Stimulated activated CD8-positive, alpha-beta memory T cell treated with anti-CD3 and anti-CD28 coated beads, Interleukin-12 subunit alpha, Interleukin-12 subunit beta, amount 100 ng/mL, for 4 hours (primary cell): ENCODE data around the gene GZF1.
"Not testable (repeated sequence)": the region's sequence is repeated elsewhere in the genome, so short reads cannot be mapped to it uniquely, and the experiment has no call there.

Experiments
- DNase-seq: peaks from one replicate; pipeline ENCODE4 v3.0.0-alpha.2; 2020; ENCODE audit warnings: low read depth

GZF1 gene

DNA sequence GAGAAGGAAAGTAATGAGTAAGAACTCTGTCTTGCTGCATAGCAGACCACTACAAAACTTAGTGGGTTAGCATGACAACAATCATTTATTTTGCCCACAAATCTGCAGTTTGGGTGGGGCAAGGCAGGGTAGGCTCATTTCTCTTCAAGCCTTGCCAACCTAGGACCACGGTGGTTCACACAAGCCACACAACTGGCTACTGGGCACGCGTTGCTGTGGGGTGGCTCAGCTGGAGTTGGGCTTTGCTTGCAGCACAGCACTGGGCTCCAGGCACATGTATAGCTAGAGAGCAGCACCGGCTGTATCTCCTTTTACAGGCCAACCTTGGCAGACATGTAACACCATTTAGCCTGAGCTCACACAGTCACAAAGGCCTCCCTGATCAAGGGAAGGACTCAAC lies 16.0 kb upstream of the GZF1 start:
- no peak for DNase-seq

DNA sequence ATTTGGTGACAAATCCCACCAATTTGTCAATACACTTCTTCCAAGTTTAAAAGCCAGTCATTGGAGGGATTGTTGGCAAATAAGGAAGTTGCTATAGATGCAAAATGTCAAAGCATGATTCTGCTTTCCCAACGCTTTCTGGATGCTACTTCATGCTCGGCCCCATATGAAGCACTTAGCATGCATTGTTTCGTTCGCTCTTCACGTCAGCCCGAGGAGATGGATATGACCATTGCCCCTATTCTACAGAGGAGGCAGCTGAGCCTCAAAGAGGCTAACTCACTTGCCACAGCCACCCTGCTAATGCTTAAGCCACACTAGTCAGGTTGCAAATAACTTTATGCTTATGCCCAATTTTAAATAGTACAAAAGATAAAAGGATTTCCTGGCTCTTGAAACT lies 14.2 kb upstream of the GZF1 start:
- DNase-seq: no peak

DNA sequence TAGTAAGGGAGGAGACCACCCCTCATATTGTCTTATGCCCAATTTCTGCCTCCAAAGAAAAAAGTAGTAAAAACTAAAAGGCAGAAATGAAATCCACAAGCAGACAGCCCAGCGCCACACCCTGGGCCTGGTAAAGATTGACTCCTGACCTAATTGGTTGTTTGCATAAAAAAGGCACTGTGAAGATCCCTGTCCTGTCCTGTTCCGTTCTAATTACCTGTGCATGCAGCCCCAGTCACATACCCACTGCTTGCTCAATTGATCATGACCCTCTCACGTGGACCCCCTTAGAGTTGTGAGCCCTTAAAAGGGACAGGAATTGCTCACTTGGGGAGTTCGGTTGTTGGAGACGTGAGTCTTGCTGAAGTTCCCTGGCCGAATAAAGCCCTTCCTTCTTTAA lies 13.5 kb upstream of the GZF1 start:
- not testable (repeated sequence) for DNase-seq

DNA sequence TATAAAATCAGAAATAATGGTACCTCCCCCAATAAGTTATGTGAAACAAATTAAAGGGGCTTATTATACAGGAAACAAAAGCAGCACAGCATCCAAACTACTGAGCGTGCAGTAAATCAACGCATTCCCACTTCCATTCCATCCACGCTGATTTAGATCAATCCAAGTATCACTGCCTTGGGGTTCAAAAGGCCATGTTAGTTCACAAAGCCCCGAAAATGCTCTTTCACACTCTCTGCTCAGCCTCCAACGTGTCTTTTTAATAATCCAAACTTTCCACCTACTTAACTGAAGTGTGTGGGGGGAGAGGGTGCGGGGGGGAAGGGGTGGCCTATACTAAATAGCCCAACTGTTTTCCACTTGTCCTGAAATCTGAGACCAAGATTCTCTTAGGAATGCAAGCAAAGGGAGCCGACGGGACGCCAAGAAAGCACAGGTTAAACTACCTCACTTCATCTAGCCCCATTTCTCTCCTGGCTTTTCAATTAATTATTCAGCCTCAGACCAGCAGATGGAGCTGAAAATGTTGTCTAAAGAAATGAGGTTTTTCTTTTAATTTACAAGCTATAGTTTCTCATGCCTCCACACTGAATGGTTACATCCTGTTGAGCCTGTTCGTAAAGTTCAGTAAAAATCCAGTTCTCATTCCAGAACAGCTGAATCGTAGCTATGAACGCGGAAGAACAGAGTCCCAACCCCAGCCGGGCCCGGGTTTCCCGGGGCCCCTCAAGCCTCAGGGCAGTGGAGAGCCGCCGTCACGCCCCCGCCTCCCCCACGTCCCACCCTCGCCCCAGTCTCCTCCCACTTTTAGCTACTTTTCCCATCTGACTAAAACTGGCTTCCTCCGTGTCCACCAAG lies 12.4 kb upstream of the GZF1 start:
- DNase-seq: peak; percentile 73

DNA sequence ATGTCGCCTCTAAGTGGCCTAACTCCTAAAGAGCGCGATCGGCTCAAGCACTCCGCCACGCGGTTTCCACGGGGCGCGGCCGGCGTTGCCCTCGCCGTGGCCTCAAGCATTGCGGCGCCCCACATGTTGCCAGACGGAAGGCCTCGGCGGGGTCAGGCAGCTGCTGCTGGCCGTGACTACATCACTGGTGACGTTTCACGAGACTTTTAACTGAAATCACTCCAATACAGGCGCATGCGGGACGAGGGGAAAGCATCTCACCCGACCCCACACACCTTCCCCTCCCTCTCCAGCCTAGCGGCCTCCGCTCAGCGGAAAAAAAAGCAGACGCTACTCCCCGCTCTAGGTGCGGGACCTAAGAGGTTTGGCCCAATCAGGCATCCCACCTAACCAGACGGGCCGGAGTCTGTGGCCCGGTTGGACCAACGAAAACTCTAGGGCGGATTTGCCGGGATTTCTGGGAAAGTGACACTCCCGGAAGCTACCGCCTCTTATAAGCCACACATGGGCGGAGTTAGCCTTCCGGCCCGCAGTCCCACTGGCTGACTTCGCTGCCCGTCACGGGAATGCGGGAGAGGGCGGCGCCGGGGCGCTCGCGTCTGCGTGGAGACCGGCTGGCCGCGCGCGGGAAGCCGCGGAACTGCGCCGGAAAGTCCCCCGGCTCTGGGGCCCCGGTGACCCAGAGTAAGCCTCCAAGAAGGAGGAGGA lies 11.6 kb upstream of the GZF1 start, which contains the start of gene NXT1:
TSS of gene NXT1 (plus strand) at position 596 of the 708 bp plus-strand sequence. CDS start 3,251 bp downstream, outside the sequence.
- DNase-seq: peak; percentile 92

DNA sequence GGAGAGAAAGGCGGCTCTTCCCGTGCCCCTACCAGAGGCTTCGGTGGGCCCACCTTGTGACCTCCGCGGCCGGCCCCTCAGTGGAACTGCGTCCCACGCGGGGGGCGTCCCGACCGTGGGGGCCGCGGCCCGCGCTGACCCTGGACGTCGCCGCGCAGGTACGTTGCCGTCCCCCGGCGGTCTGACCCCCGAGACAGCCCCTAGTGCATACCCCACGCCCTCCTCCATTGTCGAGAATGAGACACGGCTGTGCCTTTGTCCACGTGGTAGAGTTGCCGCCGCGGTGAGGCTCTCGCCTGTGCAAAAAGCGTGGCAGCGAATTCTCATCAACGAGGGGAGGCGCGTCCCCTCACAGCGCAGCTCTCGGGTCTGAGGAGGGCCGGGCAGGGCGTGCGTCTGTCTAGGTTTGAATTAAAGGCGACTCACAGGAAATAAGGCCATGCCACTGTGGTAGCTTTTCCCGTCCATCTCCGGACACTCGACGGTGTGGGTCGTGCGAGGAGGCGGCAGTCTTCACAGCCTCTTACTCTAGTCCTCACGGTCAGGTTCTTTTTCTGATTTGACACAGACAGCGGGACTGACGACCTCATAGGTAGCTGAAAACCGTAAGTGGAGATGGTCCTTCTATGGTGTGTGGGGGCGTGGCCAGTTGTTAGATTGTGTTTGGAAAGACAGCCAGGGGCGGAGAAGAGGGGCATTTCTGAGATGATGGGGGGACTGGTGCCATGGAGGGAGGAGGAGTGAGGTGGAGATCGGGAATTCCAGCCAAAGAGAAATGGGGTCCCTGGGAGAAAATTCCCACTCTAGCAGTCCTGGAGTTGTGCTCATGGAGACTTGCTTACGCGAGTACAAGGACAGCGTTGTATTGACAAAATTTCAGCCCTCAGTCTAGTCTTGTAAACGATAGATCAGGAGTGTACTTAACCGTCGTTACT lies 10.8 kb upstream of the GZF1 start:
- peak; percentile 42 for DNase-seq

DNA sequence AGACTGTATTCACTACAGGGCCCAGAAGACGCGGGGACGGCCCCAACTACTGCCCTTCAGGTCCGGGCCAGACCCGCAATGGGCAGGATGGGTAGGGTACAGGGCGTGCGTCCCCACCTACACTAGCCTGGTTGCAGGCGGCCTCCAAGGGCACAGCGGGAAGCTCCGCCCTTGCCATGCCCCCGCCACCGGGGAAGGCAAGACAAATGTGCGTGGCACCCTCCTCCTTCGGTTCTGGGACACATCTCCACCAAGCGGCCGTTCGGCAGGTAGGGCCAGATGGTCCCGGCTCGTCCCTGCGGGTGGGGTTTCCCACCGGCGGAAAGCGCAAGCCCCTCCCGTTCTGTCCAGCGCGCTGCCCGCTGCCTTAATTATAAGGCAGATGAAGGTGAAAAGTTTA lies 5.8 kb upstream of the GZF1 start:
- DNase-seq: no peak

DNA sequence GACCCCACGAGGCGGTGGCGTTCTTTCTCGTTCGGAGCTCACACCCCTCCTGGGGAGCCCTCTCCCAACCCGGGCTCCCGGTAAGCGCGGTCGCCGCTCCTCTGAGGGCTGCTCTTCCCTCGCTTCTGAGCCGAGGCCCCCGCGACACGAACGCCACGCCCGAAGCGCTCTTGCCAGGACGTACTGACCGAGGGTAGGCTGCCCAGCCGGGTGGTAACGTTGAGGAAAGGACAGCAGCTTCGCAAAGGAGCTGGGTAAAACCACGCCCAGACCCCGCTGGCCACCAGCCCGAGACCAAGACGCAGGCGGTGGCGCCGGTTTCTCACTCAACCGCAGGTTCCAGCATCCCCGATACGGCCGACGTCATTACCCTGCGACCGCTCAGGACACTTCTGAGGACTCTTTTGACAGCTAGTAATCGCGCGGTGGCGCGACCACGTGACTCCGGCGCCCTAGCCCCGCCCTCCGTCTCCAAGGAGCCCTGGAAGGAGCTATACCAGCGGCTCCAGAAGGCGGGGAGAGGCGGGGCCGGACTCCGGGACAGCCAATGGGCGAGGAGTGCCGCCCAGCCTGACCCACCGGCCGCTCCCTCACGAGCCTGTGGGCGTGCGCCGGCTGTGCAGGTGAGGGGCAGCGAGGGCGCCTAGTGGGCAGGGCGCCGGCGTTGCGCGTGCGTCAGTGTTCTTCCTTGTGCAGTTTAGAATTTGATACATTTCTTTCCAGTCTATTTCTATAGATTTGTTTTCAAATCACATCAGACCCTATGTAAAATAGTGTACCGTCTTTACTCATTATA lies 4.0 kb upstream of the GZF1 start:
- DNase-seq: peak; percentile 100

DNA sequence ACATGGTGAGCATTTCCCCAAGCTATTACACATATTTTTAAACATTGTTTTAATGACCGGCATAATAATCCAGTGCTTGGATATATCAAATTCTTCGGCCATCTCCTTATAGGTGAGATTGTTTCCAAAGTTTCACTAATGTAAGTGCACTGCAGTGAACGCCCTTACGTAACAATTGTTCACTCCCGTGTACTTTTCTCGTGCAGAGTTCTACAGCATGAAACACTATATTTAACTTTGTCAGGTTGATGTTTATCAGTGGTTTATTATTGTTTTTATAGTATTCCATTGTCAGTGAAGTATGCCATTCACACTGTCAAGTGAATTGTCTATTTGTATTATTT lies 3.4 kb upstream of the GZF1 start:
- no peak for DNase-seq

DNA sequence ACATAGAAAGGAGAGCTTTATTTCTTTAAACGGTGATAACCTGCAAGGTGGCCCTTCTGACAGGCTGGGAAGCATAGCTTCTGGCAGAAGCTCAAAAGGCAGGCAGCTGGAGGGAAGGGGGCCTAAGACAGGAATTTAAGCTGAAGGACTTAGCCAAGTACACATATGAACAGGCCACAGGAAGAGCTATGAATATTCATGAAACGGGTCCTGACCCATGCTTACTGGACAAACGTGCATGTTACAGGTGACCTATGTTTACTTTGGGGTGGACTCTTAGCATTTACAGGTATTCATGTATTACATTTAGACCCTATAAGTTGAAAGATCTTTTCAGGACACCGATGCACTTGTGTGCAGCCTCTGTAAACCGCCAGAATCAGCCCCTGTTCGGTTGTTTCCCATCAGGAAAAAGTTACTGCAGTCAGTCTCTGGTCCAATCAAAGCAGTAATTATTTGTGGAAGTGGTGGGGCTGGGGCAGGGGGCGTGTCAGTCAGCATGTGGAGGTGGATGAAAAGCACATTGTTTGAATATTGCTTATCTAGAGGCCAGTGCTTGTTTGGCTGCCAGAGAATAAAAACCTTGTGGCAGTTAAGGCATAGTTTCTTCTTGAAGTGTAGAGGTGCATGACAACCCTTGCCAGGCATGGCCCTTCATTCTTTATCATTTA lies 2.9 kb upstream of the GZF1 start:
- DNase-seq: no peak

DNA sequence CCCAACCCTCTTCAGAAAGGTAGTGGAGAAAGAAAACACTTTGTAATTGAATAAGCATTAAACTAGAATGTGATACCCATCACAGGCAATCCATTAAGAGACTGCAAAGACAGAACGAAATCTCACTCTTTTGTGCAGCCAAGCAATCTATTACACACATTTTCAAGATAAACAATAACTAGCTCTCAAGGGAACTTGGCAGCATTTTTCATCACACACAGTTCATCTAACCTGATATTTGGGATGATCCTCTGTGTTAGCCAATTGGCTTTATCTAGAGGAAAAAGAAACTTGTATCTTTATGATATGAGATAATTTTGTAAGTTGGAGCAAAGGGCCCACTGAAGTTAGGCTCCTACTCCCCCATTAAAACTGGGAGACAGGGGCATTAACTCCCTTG lies 1.5 kb upstream of the GZF1 start:
- no peak for DNase-seq

DNA sequence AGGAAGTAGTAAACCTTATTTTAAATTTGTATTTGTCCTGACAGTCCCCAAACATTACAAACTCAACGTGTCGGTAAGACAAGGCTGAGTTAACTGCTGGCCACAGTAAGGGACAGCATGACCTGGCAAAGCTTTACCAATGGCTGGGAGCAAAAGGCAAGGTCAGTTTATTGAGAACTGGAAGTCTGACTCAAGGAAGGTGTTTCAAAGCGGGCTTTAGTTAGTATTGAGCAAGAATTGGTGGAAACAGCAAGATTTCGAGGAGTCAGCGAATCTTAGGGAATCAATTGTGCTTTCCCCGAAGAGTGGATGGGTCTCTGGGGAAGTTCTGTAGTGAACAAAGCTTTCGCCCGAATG lies 885 bp upstream of the GZF1 start:
- DNase-seq: no peak

DNA sequence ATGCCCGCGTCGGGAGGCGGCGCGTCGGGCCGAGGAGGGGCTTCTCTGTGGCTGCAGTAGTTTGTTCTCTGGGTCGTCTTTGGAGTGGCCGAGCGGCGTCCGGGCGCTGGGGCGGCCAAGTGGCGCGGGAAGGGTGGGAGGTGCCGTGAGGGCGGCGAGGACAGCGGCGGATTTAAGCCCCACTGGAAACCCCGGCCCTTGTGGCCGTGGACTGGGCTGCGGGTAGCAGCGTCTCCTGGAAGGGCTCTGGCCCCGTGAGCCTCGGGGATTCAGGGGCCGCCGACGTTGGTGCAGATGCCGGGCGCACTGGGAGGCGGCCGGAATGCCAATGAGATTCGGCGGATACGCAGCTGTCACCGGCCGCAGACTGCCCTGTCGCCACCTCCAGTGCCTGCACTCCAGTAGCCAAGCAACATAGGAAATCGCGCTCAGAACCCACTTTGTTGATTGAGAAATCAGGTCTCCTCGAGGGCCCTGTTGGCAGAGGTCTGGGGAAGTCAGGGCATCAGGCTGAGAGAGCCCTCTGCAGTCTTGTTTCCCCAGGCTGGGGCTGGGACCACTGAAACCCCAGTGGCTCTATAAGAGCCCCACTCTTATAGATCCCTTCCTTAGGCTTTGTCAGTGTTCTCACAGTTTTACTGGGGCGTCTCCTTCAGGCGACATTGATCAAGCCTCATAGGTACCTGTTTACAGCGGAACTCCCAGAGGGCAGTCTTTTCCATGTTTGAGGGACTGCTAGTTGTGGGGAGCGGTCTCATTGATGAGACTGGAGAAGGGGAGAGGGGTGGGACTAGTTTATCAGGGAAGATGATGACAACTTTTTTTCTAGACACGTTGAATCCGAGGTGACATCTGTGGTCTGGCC lies 642 bp downstream of the GZF1 start:
- DNase-seq: no peak

DNA sequence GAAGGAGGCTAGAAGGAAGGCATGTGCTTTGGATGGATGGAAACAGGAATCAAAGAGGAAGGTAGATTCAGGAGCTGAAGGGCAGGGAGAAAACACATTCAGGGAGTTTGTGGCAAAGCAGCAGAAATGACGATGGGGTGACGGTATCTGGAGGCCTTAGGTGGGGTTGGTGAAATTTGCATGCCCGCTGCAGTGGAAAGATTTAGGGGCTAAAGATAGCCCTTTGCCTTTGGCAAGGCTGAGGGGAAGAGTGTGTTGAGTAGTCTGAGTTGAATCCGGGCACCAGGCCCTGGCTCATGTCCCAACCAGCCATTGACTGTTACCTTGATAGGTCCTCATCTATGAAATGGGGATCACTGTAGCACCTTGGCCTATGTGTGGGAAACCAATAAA lies 1.3 kb downstream of the GZF1 start:
- DNase-seq: no peak

DNA sequence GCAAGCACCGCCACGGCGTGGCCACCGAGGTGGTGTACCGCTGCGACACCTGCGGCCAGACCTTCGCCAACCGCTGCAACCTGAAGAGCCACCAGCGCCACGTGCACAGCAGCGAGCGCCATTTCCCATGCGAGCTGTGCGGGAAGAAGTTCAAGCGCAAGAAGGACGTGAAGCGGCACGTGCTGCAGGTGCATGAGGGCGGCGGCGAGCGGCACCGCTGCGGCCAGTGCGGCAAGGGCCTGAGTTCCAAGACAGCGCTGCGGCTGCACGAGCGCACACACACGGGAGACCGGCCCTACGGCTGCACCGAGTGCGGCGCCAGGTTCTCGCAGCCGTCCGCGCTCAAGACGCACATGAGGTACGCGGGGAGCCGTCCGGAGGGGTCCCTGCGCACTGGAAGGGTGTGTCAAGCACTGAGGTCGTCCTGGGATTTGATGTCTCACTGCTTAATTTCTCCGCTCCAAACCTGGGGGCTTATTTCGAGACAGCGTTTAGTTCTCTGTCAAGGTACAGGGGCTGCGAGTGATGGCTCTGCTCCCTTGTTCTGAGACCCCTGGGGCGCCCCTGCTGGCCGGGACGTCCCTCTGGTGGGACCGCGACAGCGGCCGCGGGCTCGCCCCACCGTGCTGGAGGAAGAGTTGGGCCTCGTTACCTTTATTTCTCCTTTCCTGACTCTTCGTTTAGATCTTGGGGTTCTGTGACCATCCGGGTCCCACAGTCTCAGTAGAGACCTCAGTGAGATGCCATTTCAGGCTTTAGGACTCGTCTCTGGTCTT lies 3.6 kb downstream of the GZF1 start:
- no peak for DNase-seq

DNA sequence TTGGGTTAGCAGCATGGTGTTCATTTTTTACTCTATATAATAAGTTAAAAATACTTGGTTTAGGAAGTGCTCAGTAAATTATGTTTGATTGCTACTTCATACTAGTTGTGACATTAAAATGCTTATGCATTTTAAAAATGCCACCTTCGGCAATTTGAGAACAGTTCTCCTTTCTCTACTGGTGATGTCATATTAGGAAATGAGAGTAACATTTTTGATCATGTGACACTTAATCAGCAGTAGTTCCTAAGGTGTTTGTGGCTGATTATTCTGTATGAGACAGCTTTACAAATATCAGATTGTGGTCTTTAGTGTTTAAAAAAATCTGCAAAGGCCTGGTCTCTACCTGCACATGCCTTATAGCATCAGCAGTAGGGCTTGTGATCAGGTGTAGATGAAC lies 4.4 kb downstream of the GZF1 start:
- DNase-seq: no peak

DNA sequence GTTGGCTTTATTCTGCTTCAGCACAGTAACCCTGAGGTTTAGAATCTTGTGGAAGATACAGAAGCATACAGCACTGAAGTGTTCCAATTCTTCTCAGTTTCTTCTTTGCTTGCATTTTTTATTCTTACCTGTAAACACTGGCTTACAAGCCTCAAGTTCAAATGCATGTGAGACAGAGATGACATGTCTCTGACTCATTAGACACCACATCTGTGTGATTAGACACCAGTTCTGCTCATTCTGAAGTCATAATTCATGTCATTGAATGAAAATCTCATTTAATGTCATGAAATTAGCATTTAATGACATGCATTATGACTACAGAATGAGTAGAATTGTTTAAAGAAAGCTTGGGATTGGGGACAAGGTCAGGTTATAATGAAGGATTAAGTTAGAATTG lies 5.8 kb downstream of the GZF1 start:
- DNase-seq: no peak

DNA sequence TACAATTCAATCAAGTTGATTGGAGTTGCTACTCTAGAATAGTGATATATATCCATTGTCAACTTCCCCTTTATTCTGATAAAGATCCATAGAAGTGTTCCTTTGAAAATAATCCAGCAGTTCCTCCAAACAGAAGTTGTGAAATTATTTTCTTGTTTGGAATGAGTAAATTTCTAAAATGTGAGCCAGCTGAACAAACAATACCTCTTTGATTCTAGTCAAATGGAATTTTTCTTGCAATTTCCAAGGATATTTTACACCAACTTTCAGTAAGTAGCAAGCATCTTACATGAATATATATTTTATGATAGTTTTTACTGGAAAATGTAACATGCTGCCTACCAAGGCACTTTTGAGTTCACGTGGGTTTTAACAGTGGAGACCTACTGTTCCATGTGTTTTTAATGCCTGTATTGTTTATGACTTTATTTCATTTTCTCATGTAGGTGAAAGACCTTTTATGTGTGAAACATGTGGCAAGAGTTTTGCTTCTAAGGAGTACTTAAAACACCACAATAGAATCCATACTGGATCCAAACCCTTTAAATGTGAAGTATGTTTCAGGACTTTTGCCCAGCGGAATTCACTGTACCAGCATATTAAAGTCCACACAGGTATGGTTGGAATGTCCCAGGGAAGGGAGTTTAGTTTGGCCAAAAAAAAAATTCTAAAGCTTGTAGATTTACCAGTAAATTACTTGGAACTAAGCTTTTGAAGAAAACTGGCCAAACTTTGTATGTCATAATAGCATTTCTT lies 6.5 kb downstream of the GZF1 start:
- no peak for DNase-seq
